H9 (cell line): Measurements from ENCODE around the gene OR6M1. TPM values are rescaled to one million over a fixed set of nuclear protein-coding genes. Genes with fewer than 3 reads are reported as not detected.

Experiments
- DNase-seq: peaks from one replicate; pipeline ENCODE4 v3.0.0-alpha.2; 2017
- H2AFZ ChIP-seq: one replicate; pipeline ENCODE4 v1.6.1; 2013; ENCODE audit warnings: mild to moderate bottlenecking, low read length, control low read depth, moderate library complexity
- H2AK5ac ChIP-seq: 2 replicates; pipeline ENCODE4 v1.6.1; 2013; ENCODE audit warnings: low read length, control low read depth, mixed read lengths; ENCODE audit not compliant: insufficient read length
- H2BK120ac ChIP-seq: one replicate; pipeline ENCODE4 v1.6.1; 2013; ENCODE audit warnings: low read depth, mild to moderate bottlenecking, low read length, control low read depth, inconsistent platforms; ENCODE audit not compliant: poor library complexity, severe bottlenecking
- H2BK12ac ChIP-seq: 2 replicates; pipeline ENCODE4 v1.6.1; 2013; ENCODE audit warnings: low read length, control low read depth, mixed read lengths, low read depth; ENCODE audit not compliant: insufficient read length
- H2BK15ac ChIP-seq: 2 replicates; pipeline ENCODE4 v1.6.1; 2013; ENCODE audit warnings: low read depth, low read length, control low read depth
- H2BK20ac ChIP-seq: one replicate; pipeline ENCODE4 v1.6.1; 2013; ENCODE audit warnings: low read depth, mild to moderate bottlenecking, low read length, control low read depth, inconsistent platforms; ENCODE audit not compliant: poor library complexity, severe bottlenecking
- H2BK5ac ChIP-seq: 2 replicates; pipeline ENCODE4 v1.6.1; 2013; ENCODE audit warnings: low read length, control low read depth, mixed read lengths; ENCODE audit not compliant: insufficient read length
- H3K14ac ChIP-seq: 2 replicates; pipeline ENCODE4 v1.6.1; 2013; ENCODE audit warnings: low read length, control low read depth; ENCODE audit not compliant: insufficient read depth
- H3K18ac ChIP-seq: 2 replicates; pipeline ENCODE4 v1.6.1; 2013; ENCODE audit warnings: low read depth, mild to moderate bottlenecking, mixed read lengths, low read length, control low read depth; ENCODE audit not compliant: insufficient read length
- H3K23ac ChIP-seq: 2 replicates; pipeline ENCODE4 v1.6.1; 2013; ENCODE audit warnings: low read length, control low read depth, mixed read lengths, low read depth; ENCODE audit not compliant: insufficient read length
- H3K23me2 ChIP-seq: 2 replicates; pipeline ENCODE4 v1.6.1; 2013; ENCODE audit warnings: low read depth, mild to moderate bottlenecking, mixed read lengths, low read length, control low read depth; ENCODE audit not compliant: insufficient read length, poor library complexity, severe bottlenecking
- H3K27ac ChIP-seq: 2 replicates; pipeline ENCODE4 v1.5.1; 2013; ENCODE audit warnings: low read length, control low read depth, mixed read lengths, low read depth; ENCODE audit not compliant: insufficient read length
- H3K27me3 ChIP-seq: 2 replicates; pipeline ENCODE4 v1.6.1; 2013; ENCODE audit warnings: low read length, control low read depth, inconsistent platforms; ENCODE audit not compliant: insufficient read depth
- H3K4ac ChIP-seq: 2 replicates; pipeline ENCODE4 v1.6.1; 2013; ENCODE audit warnings: low read depth, mild to moderate bottlenecking, control low read depth, inconsistent platforms, low read length, moderate library complexity
- H3K4me1 ChIP-seq: 2 replicates; pipeline ENCODE4 v1.6.1; 2013; ENCODE audit warnings: low read length, control low read depth, inconsistent platforms; ENCODE audit not compliant: insufficient read depth
- H3K4me2 ChIP-seq: 2 replicates; pipeline ENCODE4 v1.6.1; 2013; ENCODE audit warnings: low read length, control low read depth, mixed read lengths; ENCODE audit not compliant: insufficient read length, insufficient read depth
- H3K56ac ChIP-seq: 2 replicates; pipeline ENCODE4 v1.6.1; 2013; ENCODE audit warnings: low read depth, mild to moderate bottlenecking, mixed read lengths, low read length, control low read depth; ENCODE audit not compliant: insufficient read length
- H3K79me1 ChIP-seq: 2 replicates; pipeline ENCODE4 v1.6.1; 2013; ENCODE audit warnings: low read depth, mild to moderate bottlenecking, moderate library complexity, low read length, control low read depth, inconsistent platforms; ENCODE audit not compliant: insufficient read depth, poor library complexity, severe bottlenecking
- H3K79me2 ChIP-seq: 2 replicates; pipeline ENCODE4 v1.6.1; 2013; ENCODE audit warnings: low read length, control low read depth, inconsistent platforms; ENCODE audit not compliant: insufficient read depth
- H3K9ac ChIP-seq: 2 replicates; pipeline ENCODE4 v1.6.1; 2013; ENCODE audit warnings: low read length, control low read depth, mixed read lengths; ENCODE audit not compliant: insufficient read length; ENCODE audit errors: extremely low read depth
- H3K9me3 ChIP-seq: one replicate; pipeline ENCODE4 v1.6.1; 2013; ENCODE audit warnings: low read depth, low read length, inconsistent platforms; ENCODE audit not compliant: control insufficient read depth
- H3T11ph ChIP-seq: one replicate; pipeline ENCODE4 v1.6.1; 2013; ENCODE audit warnings: mild to moderate bottlenecking, low read length, control low read depth, inconsistent platforms
- H4K20me1 ChIP-seq: one replicate; pipeline ENCODE4 v1.6.1; 2013; ENCODE audit not compliant: control insufficient read depth, insufficient read length, insufficient read depth
- H4K5ac ChIP-seq: 2 replicates; pipeline ENCODE4 v1.6.1; 2013; ENCODE audit warnings: low read depth, mild to moderate bottlenecking, mixed read lengths, low read length, control low read depth; ENCODE audit not compliant: insufficient read length
- H4K8ac ChIP-seq: replicated peaks from 2 replicates; pipeline ENCODE4 v1.6.1; 2013; ENCODE audit warnings: low read length, control low read depth, mixed read lengths, low read depth; ENCODE audit not compliant: insufficient read length
- H4K91ac ChIP-seq: 2 replicates; pipeline ENCODE4 v1.6.1; 2013; ENCODE audit warnings: low read depth, mild to moderate bottlenecking, moderate library complexity, mixed read lengths, low read length, control low read depth; ENCODE audit not compliant: insufficient read length
- H3K27ac Mint-ChIP-seq, 3 experiments: 2 replicates in 2 of 3; 3 replicates in 1 of 3; pipeline ENCODE4 v1.8.0; 2020 to 2021; ENCODE audit warnings: mixed read lengths in 3 of 3, mild to moderate bottlenecking in 1 of 3, moderate library complexity in 1 of 3
- H3K27me3 Mint-ChIP-seq: 2 replicates; pipeline ENCODE4 v1.8.0; 2021; ENCODE audit warnings: low read depth, mild to moderate bottlenecking, moderate library complexity, mixed read lengths
- H3K36me3 Mint-ChIP-seq, 3 experiments: 2 replicates in 2 of 3; 3 replicates in 1 of 3; pipeline ENCODE4 v1.8.0; 2020 to 2021; ENCODE audit warnings: low read depth in 3 of 3, mixed read lengths in 3 of 3; ENCODE audit not compliant: insufficient read depth in 1 of 3
- H3K4me1 Mint-ChIP-seq, 2 experiments: 2 replicates each; pipeline ENCODE4 v1.8.0; 2020; ENCODE audit warnings: mixed read lengths in 2 of 2
- H3K4me3 Mint-ChIP-seq, 2 experiments: 2 replicates in 1 of 2; 3 replicates in 1 of 2; pipeline ENCODE4 v1.8.0; 2020 to 2021; ENCODE audit warnings: mild to moderate bottlenecking in 2 of 2, mixed read lengths in 2 of 2, moderate library complexity in 1 of 2
- H3K9me3 Mint-ChIP-seq, 2 experiments: 2 replicates in 1 of 2; 3 replicates in 1 of 2; pipeline ENCODE4 v1.8.0; 2020; ENCODE audit warnings: mild to moderate bottlenecking in 2 of 2, mixed read lengths in 2 of 2, moderate library complexity in 1 of 2
- total RNA-seq: library from RNA; stranded (reverse); gene quantifications from 2 replicates; pipeline ENCODE4 v1.2.1, GENCODE V29; 2021
- TF ChIP-seq, protein P1 (sequence below): fragments of 200-600 bp; sonication (generic); conservative IDR thresholded peaks from 3 replicates; pipeline ENCODE4 v1.8.0; 2021; ENCODE audit warnings: antibody characterized with exemption, mild to moderate bottlenecking

The OR6M1 gene
- total RNA-seq, 1 experiment from 2014 or later: not detected

DNA sequence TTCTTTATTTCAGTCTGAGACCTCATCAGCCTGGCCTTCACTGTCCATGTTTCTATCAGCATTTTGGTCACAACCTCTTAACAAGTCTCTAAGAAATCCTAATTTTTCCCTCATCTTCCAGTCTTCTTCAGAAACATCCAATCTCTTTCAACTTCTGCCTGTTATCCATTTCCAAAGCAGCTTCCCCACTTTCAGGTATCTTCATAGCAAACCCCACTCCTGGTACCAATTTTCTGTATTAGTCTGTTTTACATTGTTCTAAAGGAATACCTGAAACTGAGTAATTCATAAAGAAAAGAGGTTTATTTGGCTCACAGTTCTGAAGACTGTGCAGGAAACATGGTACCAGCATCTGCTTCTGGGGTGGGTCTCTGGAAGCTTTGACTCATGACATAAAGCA lies 43.7 kb downstream of the OR6M1 start:
- no peak overlapping the region for H3K4me2 ChIP-seq
- H3K4me1 ChIP-seq: no peaks in the 10 kb centered on the region
- H3K27me3 Mint-ChIP-seq: no peaks in the 10 kb centered on the region; the same call in 1 of the 2 replicates
- H3T11ph ChIP-seq: no peak overlapping the region
- no peak overlapping the region for H4K5ac ChIP-seq
- DNase-seq: no peak
- H3K79me2 ChIP-seq: no peaks in the 10 kb centered on the region
- H3K56ac ChIP-seq: no peak overlapping the region
- H3K27me3 ChIP-seq: no peaks in the 10 kb centered on the region
- H3K4me1 Mint-ChIP-seq: no peaks in the 10 kb centered on the region
- H2BK20ac ChIP-seq: no peak overlapping the region
- TF ChIP-seq, protein P1, sequence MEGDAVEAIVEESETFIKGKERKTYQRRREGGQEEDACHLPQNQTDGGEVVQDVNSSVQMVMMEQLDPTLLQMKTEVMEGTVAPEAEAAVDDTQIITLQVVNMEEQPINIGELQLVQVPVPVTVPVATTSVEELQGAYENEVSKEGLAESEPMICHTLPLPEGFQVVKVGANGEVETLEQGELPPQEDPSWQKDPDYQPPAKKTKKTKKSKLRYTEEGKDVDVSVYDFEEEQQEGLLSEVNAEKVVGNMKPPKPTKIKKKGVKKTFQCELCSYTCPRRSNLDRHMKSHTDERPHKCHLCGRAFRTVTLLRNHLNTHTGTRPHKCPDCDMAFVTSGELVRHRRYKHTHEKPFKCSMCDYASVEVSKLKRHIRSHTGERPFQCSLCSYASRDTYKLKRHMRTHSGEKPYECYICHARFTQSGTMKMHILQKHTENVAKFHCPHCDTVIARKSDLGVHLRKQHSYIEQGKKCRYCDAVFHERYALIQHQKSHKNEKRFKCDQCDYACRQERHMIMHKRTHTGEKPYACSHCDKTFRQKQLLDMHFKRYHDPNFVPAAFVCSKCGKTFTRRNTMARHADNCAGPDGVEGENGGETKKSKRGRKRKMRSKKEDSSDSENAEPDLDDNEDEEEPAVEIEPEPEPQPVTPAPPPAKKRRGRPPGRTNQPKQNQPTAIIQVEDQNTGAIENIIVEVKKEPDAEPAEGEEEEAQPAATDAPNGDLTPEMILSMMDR: no peak
- H3K4me3 Mint-ChIP-seq: no peak overlapping the region
- H2BK120ac ChIP-seq: no peak overlapping the region
- H2AK5ac ChIP-seq: no peak overlapping the region
- H2BK12ac ChIP-seq: no peak overlapping the region
- no peak overlapping the region for H3K23ac ChIP-seq
- peaks cover 20 to 56% (median 32%) of the 10 kb centered on the region in 3 experiments for H3K36me3 Mint-ChIP-seq
- no peak overlapping the region for H3K27ac ChIP-seq
- no peak overlapping the region for H3K4ac ChIP-seq
- H2AFZ ChIP-seq: no peak overlapping the region
- no peak overlapping the region for H3K18ac ChIP-seq
- no peak overlapping the region for H4K8ac ChIP-seq
- H4K91ac ChIP-seq: no peak overlapping the region
- H3K79me1 ChIP-seq: no peaks in the 10 kb centered on the region
- H3K14ac ChIP-seq: no peak overlapping the region
- no peak overlapping the region for H2BK15ac ChIP-seq
- H3K23me2 ChIP-seq: no peaks in the 10 kb centered on the region
- peaks cover 30 to 31% of the 10 kb centered on the region in 2 experiments for H3K9me3 Mint-ChIP-seq
- H4K20me1 ChIP-seq: no peaks in the 10 kb centered on the region
- H3K9ac ChIP-seq: no peak overlapping the region
- H3K27ac Mint-ChIP-seq: no peak overlapping the region
- peaks cover 12% of the 10 kb centered on the region for H3K9me3 ChIP-seq
- H2BK5ac ChIP-seq: no peak overlapping the region
